Motor neuron (in vitro differentiated cells): ENCODE measurements around the gene OSGEP. TPM values are rescaled to one million over a fixed set of nuclear protein-coding genes. Genes with fewer than 3 reads are reported as not detected.

Experiments
- total RNA-seq, 8 experiments: library from RNA; unstranded; fragments of 300-600 nt; gene quantifications; 2 replicates each; pipeline versions ENCODE4 v1.2.3 to v1.2.4, GENCODE V29; 2022

The OSGEP gene
- total RNA-seq, 8 experiments from 2014 or later: 16.3 to 44.4 (median 29.4) TPM

Other genes with a start within 250 kb of the OSGEP start
- under 1 TPM in 1 of 8 experiments, not detected in 7; 0.52 TPM for gene OR11H6, start 231.1 kb downstream of the OSGEP start, total RNA-seq
- gene OR11H7, start 225.8 kb downstream of the OSGEP start, total RNA-seq: under 1 TPM in 4 of 8 experiments, not detected in 4; 0.29 to 0.84 (median 0.48) TPM
- gene OR11H4, start 215.5 kb downstream of the OSGEP start, total RNA-seq: under 1 TPM in 2 of 8 experiments, not detected in 6; 0.14 to 0.38 TPM
- 10 to 100 TPM; 18.6 to 36.8 (median 26.2) TPM for gene TTC5, start 148.9 kb downstream of the OSGEP start, total RNA-seq
- gene CCNB1IP1, start 121.5 kb downstream of the OSGEP start, total RNA-seq: 10 to 100 TPM; 49.7 to 97.6 (median 71.6) TPM
- gene PARP2, start 111.2 kb downstream of the OSGEP start, total RNA-seq: 10 to 100 TPM in 7 of 8 experiments, 1 to 10 TPM in 1; 9.4 to 55.4 (median 33.9) TPM
- 10 to 100 TPM in 4 of 8 experiments, 1 to 10 TPM in 4; 4.6 to 46.8 (median 11.7) TPM for gene TEP1, start 41.3 kb downstream of the OSGEP start, total RNA-seq
- gene KLHL33, start 18.6 kb downstream of the OSGEP start, total RNA-seq: under 1 TPM in 6 of 8 experiments, not detected in 2; 0.05 to 0.62 (median 0.14) TPM
- 100 to 1,000 TPM; 125 to 320 (median 161) TPM for gene APEX1, start 414 bp upstream of the OSGEP start, total RNA-seq
- gene PIP4P1, start 6.6 kb upstream of the OSGEP start, total RNA-seq: 10 to 100 TPM; 20.7 to 41.0 (median 24.6) TPM
- gene PNP, start 14.6 kb upstream of the OSGEP start, total RNA-seq: 10 to 100 TPM; 14.8 to 71.5 (median 24.4) TPM
- 1 to 10 TPM in 2 of 8 experiments, under 1 TPM in 5, not detected in 1; 0.16 to 1.4 (median 0.63) TPM for gene RNASE10, start 50.7 kb upstream of the OSGEP start, total RNA-seq
- gene RNASE9, start 106.2 kb upstream of the OSGEP start, total RNA-seq: under 1 TPM in 3 of 8 experiments, not detected in 5; 0.24 to 0.62 (median 0.25) TPM
- under 1 TPM in 1 of 8 experiments, not detected in 7; 0.29 TPM for gene RNASE11, start 133.2 kb upstream of the OSGEP start, total RNA-seq
- not detected for gene RNASE12, start 136.6 kb upstream of the OSGEP start, total RNA-seq
- gene OR6S1, start 186.9 kb upstream of the OSGEP start, total RNA-seq: under 1 TPM in 1 of 8 experiments, not detected in 7; 0.28 TPM
- 1 to 10 TPM in 7 of 8 experiments, under 1 TPM in 1; 0.98 to 9.2 (median 2.0) TPM for gene RNASE4, start 229.7 kb upstream of the OSGEP start, total RNA-seq
- gene ANG, start 234.0 kb upstream of the OSGEP start, total RNA-seq: 1 to 10 TPM in 6 of 8 experiments, under 1 TPM in 1, not detected in 1; 0.96 to 7.4 (median 2.0) TPM